ENCODE results near the gene CEACAM21.

GRCh38 chr19:41588497-41589209, 12.7 kb downstream of the CEACAM21 start:
- TF ChIP-seq CTCF (IDR thresholded peaks at IDR 0.05) (no peak), POLR2A (IDR thresholded peaks at IDR 0.05) (no peak)

All from testis (tissue), 2 donors.